ENCODE results near the gene BNIP3. TPM values are rescaled to one million over a fixed set of nuclear protein-coding genes. Genes with fewer than 3 reads are reported as not detected.

BNIP3 gene
- total RNA-seq, 3 donors from 2014 or later = 2.5 to 25.8 (median 5.6) TPM

GRCh38 chr10:132001238-132001972 is 19.7 kb upstream of the BNIP3 start:
- H3K4me3 ChIP-seq = no peak overlapping the region
- no peaks in the 10 kb centered on the region for H3K36me3 ChIP-seq (ENCODE audit: low read depth)
- peaks cover 6% of the 10 kb centered on the region for H3K9me3 ChIP-seq
- no peak for TF ChIP-seq CTCF (IDR thresholded peaks at IDR 0.05)
- DNase-seq = no peak
- ATAC-seq = no peak
- H3K4me1 ChIP-seq (ENCODE audit: low read depth) = peaks cover 4% of the 10 kb centered on the region
- intact Hi-C loops (cut with DNase I, micrococcal nuclease) = no loop called here

GRCh38 chr10:131998845-131999681 is 17.3 kb upstream of the BNIP3 start:
- DNase-seq = no peak
- H3K4me3 ChIP-seq = no peak overlapping the region
- H3K9me3 ChIP-seq = no peaks in the 10 kb centered on the region
- intact Hi-C loops (cut with DNase I, micrococcal nuclease) = no loop called here
- no peak for TF ChIP-seq CTCF (IDR thresholded peaks at IDR 0.05)
- ATAC-seq = no peak
- peaks cover 4% of the 10 kb centered on the region for H3K4me1 ChIP-seq (ENCODE audit: low read depth)
- no peaks in the 10 kb centered on the region for H3K36me3 ChIP-seq (ENCODE audit: low read depth)

GRCh38 chr10:131998050-131998844 is 16.5 kb upstream of the BNIP3 start:
- DNase-seq = no peak
- no peak for TF ChIP-seq CTCF (IDR thresholded peaks at IDR 0.05)
- H3K4me1 ChIP-seq (ENCODE audit: low read depth) = peaks cover 4% of the 10 kb centered on the region
- intact Hi-C loops (cut with DNase I, micrococcal nuclease) = no loop called here
- no peak for ATAC-seq
- no peaks in the 10 kb centered on the region for H3K9me3 ChIP-seq
- no peak overlapping the region for H3K4me3 ChIP-seq
- H3K36me3 ChIP-seq (ENCODE audit: low read depth) = no peaks in the 10 kb centered on the region

- TF ChIP-seq CTCF (IDR thresholded peaks at IDR 0.05) = no peak
- ATAC-seq = peak; percentile 69
- DNase-seq = peak in 1 of 3 donors; percentile 27
- intact Hi-C loops (cut with DNase I, micrococcal nuclease) = no loop called here
- H3K36me3 ChIP-seq (ENCODE audit: low read depth) = no peaks in the 10 kb centered on the region
- no peaks in the 10 kb centered on the region for H3K9me3 ChIP-seq
- no peak overlapping the region for H3K4me3 ChIP-seq
- peaks cover 4% of the 10 kb centered on the region for H3K4me1 ChIP-seq (ENCODE audit: low read depth)
Observed at GRCh38 chr10:131997366-131998049, 15.8 kb upstream of the BNIP3 start.
